NOMO-1 (cell line): Measurements from ENCODE around the gene NUB1.

Experiments used
- DNase-seq, 2 experiments: peaks; one replicate each; lab custom pipeline; 2025; ENCODE audit not compliant: unreplicated experiment in 2 of 2; lab: John Stamatoyannopoulos, UW

NUB1 gene

GRCh38 chr7:151416112-151416940 is 74.7 kb downstream of the NUB1 start:
- DNase-seq, result no peak

- DNase-seq, result no peak
Observed at GRCh38 chr7:151416941-151417315, 75.3 kb downstream of the NUB1 start.

GRCh38 chr7:151420144-151420543 is 78.5 kb downstream of the NUB1 start:
- no peak for DNase-seq

GRCh38 chr7:151422212-151422611 is 80.6 kb downstream of the NUB1 start:
- no peak for DNase-seq

GRCh38 chr7:151423226-151423625 is 81.6 kb downstream of the NUB1 start:
- DNase-seq, result no peak

GRCh38 chr7:151423936-151424335 is 82.3 kb downstream of the NUB1 start:
- DNase-seq, result no peak

- no peak for DNase-seq
Observed at GRCh38 chr7:151424799-151425198, 83.2 kb downstream of the NUB1 start.

- DNase-seq, result no peak
Observed at GRCh38 chr7:151425670-151426440, 84.2 kb downstream of the NUB1 start.

- DNase-seq, result no peak
Observed at GRCh38 chr7:151426441-151426903, 84.9 kb downstream of the NUB1 start.

- DNase-seq, result no peak
Observed at GRCh38 chr7:151426904-151427704, 85.5 kb downstream of the NUB1 start.

GRCh38 chr7:151427705-151428377 is 86.2 kb downstream of the NUB1 start:
- DNase-seq, result no peak
